HG03571 (cell line): ENCODE measurements around the gene PIK3C2B.

ENCODE experiments used
- ATAC-seq: cut with Tn5 transposase; IDR thresholded peaks from one replicate; pipeline ENCODE4 v1.9.1; 2021; ENCODE audit not compliant: unreplicated experiment

PIK3C2B gene

GRCh38 chr1:204463125-204464060, 31.2 kb downstream of the PIK3C2B start:
- ATAC-seq, result no peak

- no peak for ATAC-seq
Observed at GRCh38 chr1:204462229-204462561, 32.4 kb downstream of the PIK3C2B start.

- ATAC-seq, result peak; percentile 40
Observed at GRCh38 chr1:204461331-204462228, 33.0 kb downstream of the PIK3C2B start.

GRCh38 chr1:204460346-204460745, 34.3 kb downstream of the PIK3C2B start:
- no peak for ATAC-seq

- ATAC-seq, result no peak
Observed at GRCh38 chr1:204459706-204460105, 34.9 kb downstream of the PIK3C2B start.

- ATAC-seq, result no peak
Observed at GRCh38 chr1:204457666-204458065, 36.9 kb downstream of the PIK3C2B start.

GRCh38 chr1:204456826-204457442, 37.7 kb downstream of the PIK3C2B start:
- no peak for ATAC-seq

- ATAC-seq, result no peak
Observed at GRCh38 chr1:204455831-204456145, 38.8 kb downstream of the PIK3C2B start.

- ATAC-seq, result no peak
Observed at GRCh38 chr1:204455063-204455830, 39.4 kb downstream of the PIK3C2B start.

- ATAC-seq, result no peak
Observed at GRCh38 chr1:204454476-204454875, 40.1 kb downstream of the PIK3C2B start.

GRCh38 chr1:204453141-204453772, 41.3 kb downstream of the PIK3C2B start:
- peak; percentile 85 for ATAC-seq

- ATAC-seq, result no peak
Observed at GRCh38 chr1:204451352-204452124, 43.1 kb downstream of the PIK3C2B start.

GRCh38 chr1:204450461-204451257, 43.9 kb downstream of the PIK3C2B start:
- no peak for ATAC-seq

- no peak for ATAC-seq
Observed at GRCh38 chr1:204449678-204450280, 44.8 kb downstream of the PIK3C2B start.

- no peak for ATAC-seq
Observed at GRCh38 chr1:204448991-204449677, 45.5 kb downstream of the PIK3C2B start.

GRCh38 chr1:204448344-204448964, 46.2 kb downstream of the PIK3C2B start:
- no peak for ATAC-seq

GRCh38 chr1:204447736-204448135, 46.9 kb downstream of the PIK3C2B start:
- no peak for ATAC-seq
